Gastrocnemius medialis (tissue), 4 donors: Measurements from ENCODE around the gene CACNB1. TPM values are rescaled to one million over a fixed set of nuclear protein-coding genes. Genes with fewer than 3 reads are reported as not detected.
A peak's percentile ranks its signal among the peaks of the same experiment; 100 is the strongest.
"Not testable (repeated sequence)": the region's sequence is repeated elsewhere in the genome, so short reads cannot be mapped to it uniquely, and the experiment has no call there.

ENCODE experiments used
- ATAC-seq, 2 donors: fragments of 150-250 bp; one replicate each; pipeline ENCODE4 v1.9.1; 2016
- DNase-seq, 2 donors: peaks; one replicate each; pipeline ENCODE4 v3.0.0-alpha.2; 2019
- H3K27ac ChIP-seq, 4 donors: fragments of 200-600 bp; sonication (generic); 1 replicate in 1 of 4; 2 replicates in 3 of 4; pipeline ENCODE4 v1.5.1; 2016 to 2018; ENCODE audit warnings: mild to moderate bottlenecking in 2 of 4, moderate library complexity in 1 of 4
- H3K27me3 ChIP-seq, 3 donors: fragments of 200-600 bp; sonication (generic) in 2 of 3; 1 replicate in 1 of 3; 2 replicates in 2 of 3; pipeline versions ENCODE4 v1.5.1 to v1.6.0; 2016 to 2019; ENCODE audit warnings: mild to moderate bottlenecking in 1 of 3, moderate library complexity in 1 of 3
- H3K36me3 ChIP-seq, 2 donors: fragments of 200-600 bp; sonication (generic) in 1 of 2; one replicate each; pipeline ENCODE4 v1.5.1; 2017 to 2018
- H3K4me1 ChIP-seq, 2 donors: fragments of 200-600 bp; sonication (generic) in 1 of 2; one replicate each; pipeline ENCODE4 v1.5.1; 2016 to 2017; ENCODE audit warnings: mild to moderate bottlenecking in 2 of 2
- H3K4me3 ChIP-seq, 4 donors: fragments of 200-600 bp; sonication (generic) in 3 of 4; 1 replicate in 1 of 4; 2 replicates in 3 of 4; pipeline ENCODE4 v1.5.1; 2016 to 2019; ENCODE audit warnings: mild to moderate bottlenecking in 2 of 4
- H3K9me3 ChIP-seq, 3 donors: fragments of 200-600 bp; sonication (generic) in 2 of 3; 1 replicate in 1 of 3; 2 replicates in 2 of 3; pipeline ENCODE4 v1.5.1; 2016 to 2019
- CTCF ChIP-seq, 5 experiments: fragments of 450-650 bp in 3 of 5; fragments of 200-600 bp in 2 of 5; sonication (generic) in 2 of 5; IDR thresholded peaks in 4 of 5; conservative IDR thresholded peaks in 1 of 5; 1 replicate in 4 of 5; 2 replicates in 1 of 5; pipeline ENCODE4 v1.5.1; 2016 to 2019; ENCODE audit warnings: antibody characterized with exemption in 5 of 5, mild to moderate bottlenecking in 3 of 5, moderate library complexity in 3 of 5
- POLR2A ChIP-seq, 2 donors: fragments of 450-650 bp; IDR thresholded peaks; one replicate each; pipeline ENCODE4 v1.6.1; 2017; ENCODE audit warnings: antibody characterized with exemption in 2 of 2, mild to moderate bottlenecking in 2 of 2, moderate library complexity in 2 of 2
- in situ Hi-C, 4 donors: fragments of 200-750 bp; cut with MboI; loops; one replicate each; pipeline versions ENCODE4 v1.15.0 to v1.8.0; 2017; ENCODE audit warnings: low sequenced_read_pairs in 4 of 4
- intact Hi-C: fragments of 100-400 bp; cut with DNase I; formaldehyde crosslinking; loops from one replicate; pipeline ENCODE4 v1.15.1; 2023; ENCODE audit warnings: low total_unique reads
- total RNA-seq, 4 donors: library from RNA; depleted of rRNA; stranded (reverse); fragments of >200 nt; gene quantifications; one replicate each; pipeline versions ENCODE4 v1.1.0 to v1.2.3, GENCODE V29; 2016

The CACNB1 gene
- total RNA-seq, 4 donors from 2014 or later: 236 to 432 (median 340) TPM

DNA sequence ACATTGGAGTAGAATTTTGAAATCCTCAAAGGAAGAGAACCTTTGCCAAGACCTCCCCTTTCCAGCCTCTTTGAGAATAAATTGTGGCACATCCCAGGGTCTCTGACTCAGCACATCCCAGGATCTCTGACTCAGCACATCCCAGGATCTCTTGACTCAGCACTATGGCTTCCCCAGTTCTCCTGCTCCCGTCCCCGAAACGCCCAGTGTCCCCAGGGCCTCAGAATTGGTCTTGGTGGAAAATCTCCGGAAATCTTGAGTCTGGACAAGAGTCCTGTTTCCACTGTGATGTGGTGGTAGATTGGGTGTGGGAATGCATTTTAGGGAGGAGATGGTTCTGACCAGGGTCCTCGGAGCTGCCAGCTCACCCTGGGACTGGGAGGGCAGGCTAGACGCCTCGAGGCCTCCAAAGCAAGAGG is 65.3 kb downstream of the CACNB1 start:
- TF ChIP-seq POLR2A (IDR thresholded peaks at IDR 0.05) (no peak), CTCF (IDR thresholded peaks at IDR 0.05 in 4 of 5, conservative IDR thresholded peaks at IDR 0.05 in 1 of 5) (no peak)
- intact Hi-C loops: no loop called here
- no peak overlapping the region for H3K4me3 ChIP-seq
- H3K27me3 ChIP-seq: no peaks in the 10 kb centered on the region
- H3K27ac ChIP-seq: peak overlapping the region in 3 of 4 donors; percentile 3 to 52 (median 21)
- H3K36me3 ChIP-seq: no peaks in the 10 kb centered on the region
- H3K9me3 ChIP-seq: no peaks in the 10 kb centered on the region
- H3K4me1 ChIP-seq: no peaks in the 10 kb centered on the region
- DNase-seq (peak in 1 of 2 donors; percentile 46), ATAC-seq (peak; percentile 58 to 74)
- in situ Hi-C loops: no loop called here

GRCh38 chr17:39131616-39132015 is 65.9 kb downstream of the CACNB1 start:
- DNase-seq: no peak
- Histone ChIP-seq H3K4me1 (no peaks in the 10 kb centered on the region), H3K27me3 (no peaks in the 10 kb centered on the region), H3K27ac (peak overlapping the region in 2 of 4 donors; percentile 49 to 50), H3K36me3 (no peaks in the 10 kb centered on the region), H3K4me3 (no peak overlapping the region), H3K9me3 (no peaks in the 10 kb centered on the region)
- no peak for ATAC-seq
- intact Hi-C loops (no loop called here), in situ Hi-C loops (no loop called here)
- no peak for TF ChIP-seq POLR2A (IDR thresholded peaks at IDR 0.05)
- no peak for TF ChIP-seq CTCF (IDR thresholded peaks at IDR 0.05 in 4 of 5, conservative IDR thresholded peaks at IDR 0.05 in 1 of 5)

DNA sequence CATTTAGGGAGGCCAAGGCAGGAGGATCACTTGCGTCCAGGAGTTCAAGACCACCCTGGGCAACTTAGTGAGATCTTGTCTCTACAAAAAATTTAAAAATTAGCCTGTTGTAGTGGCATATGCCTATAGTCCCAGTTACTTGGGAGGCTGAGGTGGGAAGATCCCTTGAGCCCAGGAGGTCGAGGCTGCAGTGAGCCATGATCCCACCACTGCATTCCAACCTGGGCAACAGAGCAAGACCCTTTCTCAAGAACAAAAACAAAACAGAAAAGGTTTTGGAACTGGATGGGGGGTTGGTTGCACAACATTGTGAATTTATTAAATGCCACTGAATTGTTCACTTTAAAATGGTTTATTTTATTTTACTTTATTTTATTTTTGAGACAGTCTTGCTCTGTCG is 67.3 kb downstream of the CACNB1 start:
- DNase-seq (no peak), ATAC-seq (no peak)
- in situ Hi-C loops: no loop called here

DNA sequence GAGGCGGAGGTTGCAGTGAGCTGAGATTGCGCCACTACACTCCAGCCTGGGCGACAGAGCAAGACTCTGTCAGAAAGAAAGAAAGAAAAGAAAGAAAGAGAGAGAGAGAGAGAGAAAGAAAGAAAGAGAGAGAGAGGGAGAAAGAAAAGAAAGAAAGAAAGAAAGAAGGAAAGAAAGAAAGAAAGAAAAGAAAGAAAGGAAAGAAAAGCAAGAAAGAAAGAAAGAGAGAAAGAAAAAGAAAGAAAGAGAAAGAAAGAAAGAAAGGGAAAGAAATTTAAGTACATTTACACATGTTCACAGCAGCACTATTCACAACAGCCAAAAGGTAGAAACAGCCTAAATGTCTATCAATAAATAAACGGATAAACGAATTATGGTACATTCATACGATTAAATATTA is 67.9 kb downstream of the CACNB1 start:
- in situ Hi-C loops, H3K27me3 ChIP-seq, H3K27ac ChIP-seq, intact Hi-C loops, H3K4me1 ChIP-seq, DNase-seq, H3K9me3 ChIP-seq, H3K4me3 ChIP-seq, H3K36me3 ChIP-seq, ATAC-seq: not testable (repeated sequence)

More for the DNA sequence above, 67.3 kb downstream of the CACNB1 start:
- no peak overlapping the region for H3K4me3 ChIP-seq
- H3K36me3 ChIP-seq: no peaks in the 10 kb centered on the region
- no peaks in the 10 kb centered on the region for H3K27me3 ChIP-seq
- intact Hi-C loops: no loop called here
- no peak overlapping the region for H3K27ac ChIP-seq
- H3K4me1 ChIP-seq: no peaks in the 10 kb centered on the region
- no peaks in the 10 kb centered on the region for H3K9me3 ChIP-seq
- TF ChIP-seq CTCF (IDR thresholded peaks at IDR 0.05 in 4 of 5, conservative IDR thresholded peaks at IDR 0.05 in 1 of 5) (no peak), POLR2A (IDR thresholded peaks at IDR 0.05) (no peak)

GRCh38 chr17:39126436-39126835 is 71.0 kb downstream of the CACNB1 start:
- TF ChIP-seq POLR2A (IDR thresholded peaks at IDR 0.05) (no peak), CTCF (IDR thresholded peaks at IDR 0.05 in 4 of 5, conservative IDR thresholded peaks at IDR 0.05 in 1 of 5) (no peak)
- in situ Hi-C loops: no loop called here
- DNase-seq: no peak

More at GRCh38 chr17:39126436-39126835, 71.0 kb downstream of the CACNB1 start:
- no peak for ATAC-seq
- no peaks in the 10 kb centered on the region for H3K4me1 ChIP-seq
- intact Hi-C loops: no loop called here
- H3K27me3 ChIP-seq: no peaks in the 10 kb centered on the region
- H3K27ac ChIP-seq: no peak overlapping the region
- H3K36me3 ChIP-seq: no peaks in the 10 kb centered on the region
- no peaks in the 10 kb centered on the region for H3K9me3 ChIP-seq
- no peak overlapping the region for H3K4me3 ChIP-seq
